Fibroblast of skin of left quadriceps (primary cell): ENCODE data around the gene SLC2A4RG.

Experiments
- DNase-seq, 2 experiments: peaks; one replicate each; pipeline ENCODE4 v3.0.0-alpha.2; 2013; ENCODE audit warnings: low read depth in 2 of 2

The SLC2A4RG gene

DNA sequence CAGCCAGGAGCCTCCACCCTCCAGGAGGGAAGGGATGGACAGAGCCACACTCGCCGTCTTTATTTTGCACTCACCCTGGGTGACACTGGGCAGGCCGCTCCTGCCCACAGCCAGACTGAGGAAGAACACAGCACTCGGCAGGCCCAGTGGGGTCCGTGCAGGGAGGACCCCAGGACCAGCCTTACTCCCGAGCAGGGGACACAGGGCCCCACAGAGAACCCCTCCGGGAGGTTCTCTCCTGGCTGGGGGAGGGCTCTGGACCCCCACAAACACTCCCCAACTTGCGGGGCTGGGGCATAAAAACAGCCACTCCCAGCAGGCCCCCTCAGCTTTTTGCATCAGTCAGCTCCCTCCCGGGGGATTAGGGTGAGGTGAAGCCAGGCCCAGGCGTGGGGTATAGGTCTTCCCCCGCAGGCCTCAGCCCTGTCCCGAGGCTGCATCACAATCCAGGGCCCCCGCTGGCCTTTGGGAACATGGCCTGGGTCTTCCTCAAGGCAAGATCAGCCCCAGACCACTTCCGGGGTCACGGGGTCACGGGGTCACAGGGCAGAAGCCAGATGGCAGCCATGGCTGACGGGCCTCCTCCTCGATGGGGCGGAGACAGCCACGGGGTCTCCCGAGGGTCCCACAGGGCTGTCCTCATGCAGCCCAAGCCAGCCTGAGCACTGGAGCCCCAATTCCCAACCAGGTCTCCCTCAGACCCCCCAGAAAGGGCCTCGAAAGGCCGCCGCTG lies 39.9 kb upstream of the SLC2A4RG start:
- DNase-seq = no peak

DNA sequence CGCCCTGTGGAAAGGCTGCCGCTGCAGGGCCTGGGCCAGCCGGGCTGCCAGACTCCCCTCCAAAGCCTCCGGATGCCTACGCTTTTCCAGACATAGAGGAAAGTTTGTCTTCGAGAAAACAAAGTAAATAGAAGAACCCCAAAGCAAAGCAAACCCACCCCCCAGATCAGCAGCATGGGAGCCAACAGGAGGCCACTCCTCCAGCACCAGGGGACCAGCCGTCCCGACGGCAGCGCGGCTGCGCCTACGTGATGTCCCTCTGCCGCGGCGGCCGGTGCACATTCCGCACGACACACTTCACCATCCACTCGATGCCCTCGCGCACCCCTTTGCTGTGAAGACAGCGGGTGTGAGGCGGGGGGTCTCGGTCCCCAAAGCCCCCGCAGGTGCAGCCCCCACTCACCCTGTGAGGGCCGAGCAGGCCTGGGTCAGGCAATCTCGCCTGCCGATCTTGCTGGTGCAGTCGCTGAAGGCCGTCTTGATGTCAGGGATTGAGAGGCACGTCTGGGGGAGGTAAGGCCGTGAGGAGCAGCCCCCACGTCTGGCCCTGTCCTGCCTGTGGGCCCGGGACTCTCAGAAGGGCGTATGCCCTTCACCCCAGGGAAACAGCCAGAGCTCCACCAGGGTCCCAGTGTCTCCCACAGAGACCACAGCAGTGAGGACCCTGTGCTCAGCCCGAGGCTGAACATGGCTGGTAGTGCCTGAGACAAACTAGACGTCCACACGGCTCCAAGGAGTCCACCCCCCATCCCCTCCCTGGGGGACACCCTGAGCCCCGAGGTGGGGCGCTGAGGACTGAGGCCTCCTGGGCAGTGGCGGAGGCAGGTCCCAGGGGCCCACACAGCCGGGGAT lies 39.2 kb upstream of the SLC2A4RG start:
- DNase-seq = no peak

DNA sequence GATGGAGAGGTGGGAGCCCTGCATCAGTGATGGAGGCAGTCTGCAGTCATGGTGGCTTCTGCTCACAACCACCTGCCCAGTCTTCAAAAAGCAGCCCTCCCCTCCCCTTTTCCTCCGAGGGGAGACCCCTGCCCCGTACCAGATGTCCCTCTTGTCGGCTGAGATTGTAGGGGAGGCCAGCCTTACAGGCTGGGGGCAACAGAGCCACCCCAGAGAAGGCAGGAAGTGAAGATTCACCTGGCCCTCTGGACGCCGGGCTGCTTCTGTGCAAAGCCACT lies 38.6 kb upstream of the SLC2A4RG start:
- DNase-seq = no peak

DNA sequence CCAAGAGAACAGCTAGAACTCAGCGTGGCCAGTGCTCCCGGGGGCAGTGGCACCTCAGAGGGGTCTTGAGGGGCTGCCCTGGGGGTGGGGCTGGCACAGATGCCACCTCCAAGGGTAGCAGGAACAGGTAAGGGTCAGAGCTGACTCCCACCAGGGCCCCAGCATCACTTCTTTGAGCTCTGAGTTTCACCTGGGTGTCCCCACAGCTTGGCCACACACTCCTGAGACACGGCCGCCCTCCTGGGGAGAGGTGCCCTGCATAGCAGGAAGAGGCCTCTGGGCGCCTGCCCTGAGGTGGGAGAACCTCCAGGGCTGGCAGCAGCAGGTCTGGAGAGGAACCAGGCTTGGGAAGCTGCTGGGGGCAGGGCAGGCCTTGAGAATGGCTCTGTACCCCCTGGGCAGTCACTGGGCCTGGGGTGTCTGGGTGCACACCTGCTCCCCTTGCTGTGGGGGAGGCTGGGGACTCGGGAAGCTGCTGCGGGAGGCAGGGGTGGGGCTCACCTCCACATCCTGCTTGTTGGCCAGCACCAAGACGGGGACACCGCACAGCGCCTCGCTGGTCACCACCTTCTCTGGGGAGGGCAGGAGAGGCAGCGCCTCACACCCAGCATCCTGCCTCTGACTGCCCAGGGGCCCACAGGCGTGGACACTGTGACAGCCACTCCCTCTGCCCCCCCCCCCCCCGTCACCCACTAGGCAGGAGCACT lies 38.1 kb upstream of the SLC2A4RG start:
- DNase-seq = no peak

DNA sequence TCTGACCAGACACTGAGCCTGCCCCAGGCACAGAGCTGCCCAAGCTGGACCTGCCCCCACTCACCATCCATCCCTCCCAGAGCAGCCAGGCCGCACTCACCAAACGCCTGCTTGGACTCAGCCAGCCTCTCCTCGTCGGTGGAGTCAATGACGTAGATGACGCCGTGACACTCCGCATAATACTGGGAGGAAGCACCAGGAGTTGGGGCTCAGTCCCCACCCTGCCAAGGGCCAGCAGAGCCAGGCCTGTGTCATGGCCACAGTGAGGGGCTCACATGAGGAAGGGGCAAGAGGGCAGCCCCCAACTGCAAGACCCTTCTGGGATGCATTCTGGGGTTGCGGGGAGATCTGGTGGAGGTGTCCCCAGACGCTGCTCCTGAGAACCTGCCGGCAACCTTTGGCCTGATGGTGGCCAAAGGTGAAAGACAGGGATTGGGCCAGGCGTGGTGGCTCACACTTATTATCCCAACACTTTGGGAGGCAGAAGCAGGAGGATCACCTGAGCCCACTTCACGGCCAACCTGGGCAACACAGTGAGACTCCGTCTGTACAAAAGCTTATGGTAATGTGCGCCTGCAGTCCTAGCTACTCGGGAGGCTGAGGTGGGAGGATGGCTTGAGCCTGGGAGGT lies 37.4 kb upstream of the SLC2A4RG start:
- no peak for DNase-seq

DNA sequence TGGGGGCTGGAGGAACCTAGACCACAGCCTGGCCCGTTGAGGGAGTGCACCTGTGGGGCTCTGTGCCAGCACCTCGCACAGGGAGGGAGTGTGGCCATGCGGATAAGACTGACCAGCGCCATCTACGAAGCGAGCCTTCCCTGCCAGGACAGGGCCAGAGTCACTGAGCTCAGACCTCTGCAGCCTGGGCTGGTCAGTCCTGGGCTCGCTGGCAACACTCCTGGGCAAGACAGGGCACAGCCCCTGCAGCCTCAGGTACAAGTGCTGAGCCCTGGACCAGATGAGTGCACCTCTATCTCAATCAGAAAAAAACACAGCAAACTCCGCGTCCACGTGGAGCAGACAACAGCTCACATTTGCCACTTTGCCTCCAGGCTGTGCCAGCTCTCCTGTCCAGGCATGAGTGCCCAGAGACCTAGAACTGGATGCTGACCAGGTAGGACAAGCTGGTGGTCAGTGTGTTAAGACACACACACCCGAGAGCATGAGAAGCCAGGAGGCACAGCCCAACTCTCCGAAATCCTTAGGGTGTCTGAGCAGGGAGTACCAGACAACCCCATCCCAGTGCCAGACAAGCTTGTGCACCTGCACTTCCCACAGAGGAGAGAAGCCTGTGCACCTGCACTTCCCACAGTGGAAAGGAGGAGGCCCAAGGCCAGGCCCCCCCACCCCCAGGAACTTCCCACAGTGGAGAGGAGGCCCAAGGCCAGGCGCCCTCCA lies 36.7 kb upstream of the SLC2A4RG start:
- DNase-seq = no peak

DNA sequence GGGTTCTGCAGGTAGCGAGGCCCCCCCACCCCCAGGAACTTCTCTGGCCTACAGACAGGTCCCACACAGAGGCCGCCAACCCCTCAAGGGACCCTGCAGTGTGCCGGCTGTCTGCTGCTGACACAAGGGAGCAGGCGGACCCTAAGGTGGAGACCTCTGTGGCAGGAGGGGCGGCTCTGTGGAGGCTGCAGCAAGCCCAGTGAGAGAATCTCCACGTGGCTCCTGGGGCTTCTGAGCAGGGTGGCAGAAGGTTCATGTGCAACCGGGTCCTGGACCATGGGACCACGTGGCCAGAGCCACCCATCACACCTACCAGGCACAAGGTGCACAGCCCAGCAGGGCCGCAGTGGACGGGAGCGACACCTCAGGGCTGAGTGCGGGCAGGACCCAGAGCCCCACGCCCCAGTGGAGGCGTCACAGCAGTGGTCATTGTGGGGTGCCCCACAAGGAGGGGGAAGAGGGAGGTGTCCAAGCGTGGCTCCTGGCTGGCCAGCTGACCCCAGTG lies 36.1 kb upstream of the SLC2A4RG start:
- no peak for DNase-seq

DNA sequence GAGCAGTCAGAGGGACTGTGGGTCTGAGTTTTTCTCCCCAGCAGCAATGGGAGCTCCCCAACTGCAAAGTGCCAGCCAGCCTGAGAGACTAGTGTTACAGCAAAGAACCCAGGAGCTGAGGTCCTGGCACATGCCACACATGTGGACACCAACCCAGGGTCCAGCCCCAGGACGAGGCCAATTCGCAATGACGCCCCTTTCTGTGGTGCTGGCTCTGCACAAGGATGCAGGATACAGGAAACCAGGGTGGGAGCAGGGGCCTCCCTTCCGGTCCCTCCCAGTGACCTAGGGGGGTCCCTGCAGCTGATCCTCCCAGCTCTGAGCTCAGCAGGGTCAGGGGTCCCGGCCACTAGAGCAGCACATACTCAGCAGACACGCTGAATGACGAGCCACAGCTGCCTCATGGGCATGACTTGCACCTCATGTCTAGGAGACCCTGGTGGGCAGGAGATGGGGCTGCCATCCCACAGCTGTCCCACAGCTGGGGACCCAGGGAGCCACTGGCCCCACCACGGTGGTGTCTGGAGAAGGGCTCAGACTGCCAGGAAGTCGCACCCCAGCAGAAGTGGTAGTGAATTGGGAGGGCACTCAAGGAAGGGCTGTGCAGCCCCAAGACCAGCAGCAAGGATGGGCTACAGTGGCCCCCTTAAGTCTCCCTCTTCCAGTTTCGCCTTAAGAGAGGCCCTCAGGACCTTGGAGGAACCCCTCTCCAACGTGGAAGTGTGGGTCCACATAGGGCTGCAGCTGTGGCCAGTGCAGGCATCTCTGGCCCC lies 35.4 kb upstream of the SLC2A4RG start:
- no peak for DNase-seq

DNA sequence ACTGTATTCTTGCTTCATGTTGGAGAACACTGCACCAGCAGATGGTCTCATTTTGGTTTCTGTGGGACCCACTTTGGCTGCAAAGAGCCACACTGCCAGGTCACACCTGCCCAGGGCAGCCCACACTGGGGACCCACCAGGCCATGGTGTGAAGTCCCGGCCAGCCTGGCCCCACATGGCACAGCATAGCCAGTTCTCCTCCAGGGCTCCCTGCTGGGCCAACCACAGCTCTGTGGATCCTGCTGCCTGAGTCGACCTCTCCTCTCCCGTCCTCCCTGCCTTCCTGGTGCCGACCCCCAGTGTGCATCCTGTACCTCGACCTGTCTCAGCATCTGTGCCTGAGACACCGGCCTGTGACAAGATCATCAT lies 34.8 kb upstream of the SLC2A4RG start:
- DNase-seq = no peak

DNA sequence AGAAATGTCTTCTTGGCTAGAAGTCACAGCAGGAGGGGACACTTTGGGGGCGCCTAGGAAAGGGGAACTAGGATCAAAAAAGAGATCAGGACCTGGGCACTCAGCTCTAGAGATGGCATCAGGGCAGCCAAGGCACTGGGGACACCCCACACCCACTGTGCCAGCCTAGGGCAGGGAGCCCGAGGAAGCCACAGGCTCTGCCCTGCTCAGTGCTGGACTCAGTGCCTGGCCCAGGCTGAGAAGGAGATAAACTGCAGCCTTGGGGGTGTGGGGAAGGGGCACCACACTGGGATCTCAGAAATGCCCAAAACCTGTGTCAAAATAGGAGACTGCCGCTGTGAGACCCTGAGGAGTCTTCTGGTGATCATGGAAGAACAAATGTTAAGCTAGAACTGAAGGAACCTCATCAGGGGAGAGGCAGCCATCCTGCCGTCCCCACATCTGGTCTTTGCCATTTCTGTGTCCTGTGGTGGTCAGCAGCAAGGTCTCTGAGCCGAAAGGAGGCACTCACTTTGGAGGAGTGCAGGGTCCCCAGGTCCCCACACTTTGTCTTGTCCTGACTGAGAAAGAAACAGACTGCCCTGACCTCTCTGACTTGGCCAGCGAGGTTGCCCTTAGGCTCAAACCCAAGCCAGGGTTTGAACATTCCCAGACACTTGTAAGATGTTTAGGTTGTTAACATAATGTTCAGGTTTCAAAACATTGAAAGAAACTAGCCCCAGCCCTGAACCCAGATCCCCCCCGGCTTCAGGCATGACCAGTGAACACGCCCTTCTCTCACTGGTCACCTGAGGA lies 34.1 kb upstream of the SLC2A4RG start:
- DNase-seq = no peak

DNA sequence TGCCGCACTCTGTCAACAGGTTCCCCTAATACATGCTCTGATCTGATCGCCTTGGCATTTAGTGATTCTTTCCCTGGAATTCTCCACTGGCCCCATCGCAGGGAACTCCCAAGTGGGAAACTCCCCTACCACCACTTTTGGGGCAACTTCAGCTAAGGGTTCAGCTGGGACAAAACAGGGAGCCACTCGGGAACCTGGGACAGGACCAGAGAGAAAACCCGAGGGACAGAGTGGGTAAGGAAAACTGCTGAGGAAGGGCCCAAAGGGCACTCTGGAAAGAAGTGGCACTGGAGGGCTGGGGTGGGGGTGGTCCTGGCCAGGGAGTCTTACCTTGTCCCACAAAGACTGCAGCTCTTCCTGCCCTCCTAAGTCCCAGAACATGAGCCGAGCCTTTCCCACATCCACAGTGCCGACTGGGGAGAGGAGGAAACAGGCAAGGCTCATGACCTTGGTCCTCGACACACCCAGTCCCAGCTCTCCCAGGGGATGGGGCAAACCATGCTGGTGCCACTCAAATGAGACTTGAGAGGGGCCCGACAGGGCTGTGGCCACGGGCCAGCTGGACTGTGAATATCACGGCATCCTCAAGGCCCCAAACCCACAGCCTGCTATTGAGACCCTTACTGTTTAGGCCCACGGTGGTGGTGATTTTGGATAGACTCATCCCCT lies 33.4 kb upstream of the SLC2A4RG start:
- DNase-seq = no peak

DNA sequence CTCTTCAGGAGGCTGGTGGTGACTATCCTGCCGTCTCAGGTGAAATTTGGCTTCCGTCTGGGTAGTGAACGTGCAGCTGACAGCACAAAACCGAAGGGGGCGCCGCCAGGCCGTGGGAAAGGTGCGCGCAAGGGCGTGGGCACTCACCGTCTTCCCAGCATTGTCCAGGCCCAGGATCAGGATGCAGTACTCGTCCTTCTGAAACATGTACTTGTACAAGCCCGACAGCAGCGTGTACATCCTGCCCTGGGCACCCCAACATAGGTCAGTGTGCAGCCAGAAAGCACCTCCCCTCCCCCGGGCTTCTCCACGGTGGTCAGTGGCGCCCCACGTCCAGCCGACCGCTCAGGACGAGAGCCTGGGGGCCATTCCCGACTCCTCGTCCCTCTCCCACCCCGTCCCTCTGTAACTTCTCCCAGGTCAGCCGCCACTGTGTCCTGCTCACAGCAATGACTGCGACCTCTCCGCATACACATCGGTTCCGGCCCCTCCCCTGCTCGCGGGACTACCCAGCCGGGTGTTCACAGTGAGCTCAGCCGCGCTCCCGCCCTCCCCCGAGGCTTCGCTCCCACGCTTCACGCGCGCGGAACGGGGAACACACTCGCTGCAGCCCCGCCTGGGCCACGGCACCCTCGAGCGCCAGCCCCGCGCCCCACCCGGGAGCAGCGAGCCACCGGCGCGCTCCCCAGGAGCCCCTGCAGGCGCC lies 32.6 kb upstream of the SLC2A4RG start:
- no peak for DNase-seq

DNA sequence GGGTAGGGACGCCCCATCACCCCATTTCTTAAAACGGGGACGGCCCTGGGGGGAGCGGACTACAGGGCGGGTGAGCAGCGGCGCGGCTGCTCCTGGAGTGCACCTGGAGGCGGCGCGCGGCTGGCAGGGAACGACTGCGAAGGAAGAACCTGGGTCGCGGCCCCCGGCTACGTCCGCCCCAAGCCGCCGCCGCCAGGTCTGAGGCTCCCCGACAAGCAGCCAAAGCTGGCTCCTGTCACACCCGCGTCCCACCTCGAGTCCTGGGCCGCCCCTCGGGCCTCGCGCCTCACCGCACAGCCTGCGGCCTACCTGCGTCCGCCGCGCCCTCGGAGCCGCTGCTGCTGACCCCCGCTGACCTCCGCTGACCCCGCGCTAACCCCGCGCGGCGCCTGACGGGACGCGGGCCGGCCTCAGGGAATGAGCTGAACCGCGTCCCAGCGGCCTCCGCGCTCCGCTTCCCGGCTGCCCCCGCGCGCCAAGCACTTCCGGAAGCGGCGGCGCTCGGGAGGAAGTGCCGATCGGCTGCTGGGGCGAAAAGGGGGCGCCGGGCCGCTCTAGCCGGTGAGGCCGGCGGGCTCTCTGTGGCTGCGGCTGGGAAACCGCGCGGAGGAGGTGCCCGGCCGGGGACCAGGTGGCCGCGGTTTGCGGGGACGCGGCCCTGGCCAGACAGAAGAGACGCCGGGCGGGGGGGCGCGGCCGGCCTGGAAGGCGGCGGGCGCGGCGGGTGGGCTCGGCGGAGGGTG lies 31.8 kb upstream of the SLC2A4RG start, which contains the start of the genes ARFRP1 and ZGPAT:
Gene ARFRP1 (minus strand): TSS at position 419 of the 743 bp plus-strand sequence. CDS start 885 bp downstream, outside the sequence.
Gene ZGPAT (plus strand): TSS at position 482 of the 743 bp plus-strand sequence. CDS start 542 bp downstream, outside the sequence.
- peak; percentile 40 to 43 for DNase-seq

DNA sequence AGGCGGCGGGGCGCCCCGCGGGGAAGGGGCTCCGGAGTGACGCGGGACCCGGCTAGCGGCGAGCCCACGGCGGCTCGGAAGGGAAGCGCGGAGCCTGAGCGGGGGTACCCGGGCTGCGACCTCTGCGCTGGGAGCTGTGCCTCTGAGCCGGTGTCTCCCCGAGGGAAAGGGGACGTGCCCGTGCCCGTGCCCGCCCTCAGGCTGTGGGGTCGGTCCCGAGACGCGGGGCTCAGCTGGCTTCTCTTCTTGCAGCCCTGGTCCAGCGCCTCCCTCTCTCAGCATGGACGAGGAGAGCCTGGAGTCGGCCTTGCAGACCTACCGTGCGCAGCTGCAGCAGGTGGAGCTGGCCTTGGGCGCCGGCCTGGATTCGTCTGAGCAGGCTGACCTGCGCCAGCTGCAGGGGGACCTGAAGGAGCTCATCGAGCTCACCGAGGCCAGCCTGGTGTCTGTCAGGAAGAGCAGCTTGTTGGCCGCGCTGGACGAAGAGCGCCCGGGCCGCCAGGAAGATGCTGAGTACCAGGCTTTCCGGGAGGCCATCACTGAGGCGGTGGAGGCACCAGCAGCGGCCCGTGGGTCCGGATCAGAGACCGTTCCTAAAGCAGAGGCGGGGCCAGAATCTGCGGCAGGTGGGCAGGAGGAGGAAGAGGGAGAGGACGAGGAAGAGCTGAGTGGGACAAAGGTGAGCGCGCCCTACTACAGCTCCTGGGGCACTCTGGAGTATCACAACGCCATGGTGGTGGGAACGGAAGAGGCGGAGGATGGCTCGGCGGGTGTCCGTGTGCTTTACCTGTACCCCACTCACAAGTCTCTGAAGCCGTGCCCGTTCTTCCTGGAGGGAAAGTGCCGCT lies 31.1 kb upstream of the SLC2A4RG start:
- no peak for DNase-seq

DNA sequence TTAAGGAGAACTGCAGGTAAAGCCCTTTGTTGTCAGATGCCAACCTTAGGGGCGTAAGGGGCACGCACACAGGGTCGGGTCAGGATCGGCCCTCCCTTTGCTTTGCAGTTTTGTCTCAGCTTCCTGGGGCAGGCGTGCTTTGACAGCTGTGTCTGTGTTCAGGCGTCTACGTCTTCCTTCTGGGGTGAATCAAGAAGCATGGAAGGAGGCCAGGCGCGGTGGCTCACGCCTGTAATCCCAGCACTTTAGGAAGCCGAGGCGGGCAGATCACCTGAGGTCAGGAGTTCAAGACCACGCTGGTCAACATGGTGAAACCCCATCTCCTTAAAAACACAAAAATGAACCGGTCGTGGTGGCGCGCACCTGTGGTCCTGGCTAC lies 30.4 kb upstream of the SLC2A4RG start:
- DNase-seq = no peak

DNA sequence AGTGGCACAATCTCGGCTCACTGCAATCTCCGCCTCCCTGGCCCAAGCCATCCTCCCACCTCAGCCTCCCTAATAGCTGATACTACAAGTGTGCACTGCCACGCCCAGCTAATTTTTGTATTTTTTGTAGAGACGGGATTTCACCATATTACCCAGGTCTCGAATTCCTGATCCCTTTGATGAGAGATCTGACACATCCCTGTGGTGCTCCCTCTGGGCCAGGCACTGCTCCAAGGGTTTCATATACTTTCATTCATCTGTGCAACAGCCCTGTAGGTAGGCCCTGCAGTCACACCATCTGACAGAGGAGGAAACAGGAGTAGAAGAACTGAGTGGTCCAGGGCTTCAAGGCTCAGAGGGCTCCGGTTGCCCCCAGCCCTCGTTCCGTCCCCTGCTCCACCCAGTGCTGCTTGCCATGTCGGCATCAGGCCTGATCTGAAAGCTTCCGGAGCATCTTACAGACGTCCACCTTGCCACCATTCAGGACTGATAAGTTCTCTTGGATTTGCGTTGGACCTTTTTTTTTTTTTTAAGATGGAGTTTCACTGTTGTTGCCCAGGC lies 28.4 kb upstream of the SLC2A4RG start:
- DNase-seq = no peak

DNA sequence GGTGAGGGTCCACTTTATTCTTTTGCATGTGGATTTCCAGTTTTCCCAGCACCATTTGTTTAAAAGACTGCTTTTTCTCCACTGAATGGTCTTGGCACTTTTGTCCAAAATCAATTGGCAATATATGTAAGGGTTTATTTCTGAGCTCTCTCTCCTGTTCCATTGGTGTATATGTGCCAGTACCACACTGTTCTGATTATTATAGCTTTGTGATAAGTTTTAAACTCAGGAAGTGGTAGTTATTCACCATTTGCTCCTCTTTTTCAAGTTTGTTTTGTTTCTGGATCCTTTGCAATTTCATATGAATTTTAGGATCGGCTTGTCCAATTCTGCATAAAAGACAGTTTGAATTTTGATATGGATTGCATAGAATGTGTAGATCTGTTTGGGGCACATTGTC lies 27.4 kb upstream of the SLC2A4RG start:
- DNase-seq = no peak
